Trophoblast cell (in vitro differentiated cells and primary cell): ENCODE measurements around the gene MYOZ3.

ENCODE experiments used
- DNase-seq, 2 donors: peaks; one replicate each; pipeline ENCODE4 v3.0.0-alpha.2; 2016
- H2AFZ ChIP-seq: 2 replicates; pipeline ENCODE4 v1.6.1; 2013; ENCODE audit warnings: low read length, moderate library complexity, mild to moderate bottlenecking; ENCODE audit not compliant: insufficient read depth, poor library complexity
- H2AK5ac ChIP-seq: 2 replicates; pipeline ENCODE4 v1.6.1; 2013; ENCODE audit warnings: mild to moderate bottlenecking, low read length
- H2BK120ac ChIP-seq: 2 replicates; pipeline ENCODE4 v1.6.1; 2013; ENCODE audit warnings: low read length, mild to moderate bottlenecking, moderate library complexity; ENCODE audit not compliant: insufficient read depth, poor library complexity
- H2BK12ac ChIP-seq: 2 replicates; pipeline ENCODE4 v1.6.1; 2013; ENCODE audit warnings: mild to moderate bottlenecking, low read length, moderate library complexity
- H2BK5ac ChIP-seq: 2 replicates; pipeline ENCODE4 v1.6.1; 2013; ENCODE audit warnings: low read length, low read depth, moderate library complexity, mild to moderate bottlenecking; ENCODE audit not compliant: poor library complexity
- H3K14ac ChIP-seq: 2 replicates; pipeline ENCODE4 v1.6.1; 2013; ENCODE audit warnings: mild to moderate bottlenecking, low read length
- H3K18ac ChIP-seq: 2 replicates; pipeline ENCODE4 v1.6.1; 2013; ENCODE audit warnings: mild to moderate bottlenecking, low read length
- H3K23ac ChIP-seq: 2 replicates; pipeline ENCODE4 v1.6.1; 2013; ENCODE audit warnings: low read length
- H3K27ac ChIP-seq: 2 replicates; pipeline ENCODE4 v1.5.1; 2013; ENCODE audit warnings: low read depth, mild to moderate bottlenecking, inconsistent platforms, low read length, moderate library complexity
- H3K27me3 ChIP-seq: 2 replicates; pipeline ENCODE4 v1.6.1; 2013; ENCODE audit warnings: inconsistent platforms, mild to moderate bottlenecking, low read length, moderate library complexity; ENCODE audit not compliant: insufficient read depth
- H3K36me3 ChIP-seq, 2 experiments: 1 replicate in 1 of 2; 2 replicates in 1 of 2; pipeline ENCODE4 v1.6.1; 2013; ENCODE audit warnings: low read length in 2 of 2, mild to moderate bottlenecking in 2 of 2, moderate library complexity in 1 of 2; ENCODE audit not compliant: insufficient read depth in 2 of 2, control insufficient read depth in 1 of 2
- H3K4ac ChIP-seq: 2 replicates; pipeline ENCODE4 v1.6.1; 2013; ENCODE audit warnings: low read depth, mild to moderate bottlenecking, low read length, moderate library complexity
- H3K4me1 ChIP-seq, 2 experiments: 1 replicate in 1 of 2; 2 replicates in 1 of 2; pipeline ENCODE4 v1.6.1; 2013; ENCODE audit warnings: low read length in 2 of 2, mild to moderate bottlenecking in 2 of 2, moderate library complexity in 1 of 2; ENCODE audit not compliant: insufficient read depth in 2 of 2, control insufficient read depth in 1 of 2
- H3K4me2 ChIP-seq: 2 replicates; pipeline ENCODE4 v1.6.1; 2013; ENCODE audit warnings: inconsistent platforms, mild to moderate bottlenecking, low read length, moderate library complexity
- H3K4me3 ChIP-seq: 2 replicates; pipeline ENCODE4 v1.5.1; 2013; ENCODE audit warnings: mild to moderate bottlenecking, low read depth, low read length, inconsistent platforms
- H3K79me1 ChIP-seq: one replicate; pipeline ENCODE4 v1.6.1; 2013; ENCODE audit warnings: low read length
- H3K79me2 ChIP-seq: 2 replicates; pipeline ENCODE4 v1.6.1; 2013; ENCODE audit warnings: low read length, mild to moderate bottlenecking; ENCODE audit not compliant: control insufficient read depth, insufficient read depth, poor library complexity
- H3K9ac ChIP-seq: 2 replicates; pipeline ENCODE4 v1.6.1; 2013; ENCODE audit warnings: mild to moderate bottlenecking, low read length
- H3K9me3 ChIP-seq: 2 replicates; pipeline ENCODE4 v1.6.1; 2013; ENCODE audit warnings: low read depth, mild to moderate bottlenecking, control low read depth, inconsistent platforms, low read length; ENCODE audit not compliant: insufficient read depth
- H4K12ac ChIP-seq: 2 replicates; pipeline ENCODE4 v1.6.1; 2013; ENCODE audit warnings: low read depth, mild to moderate bottlenecking, low read length, moderate library complexity
- H4K8ac ChIP-seq: 2 replicates; pipeline ENCODE4 v1.6.1; 2013; ENCODE audit warnings: low read depth, mild to moderate bottlenecking, low read length, moderate library complexity
- H4K91ac ChIP-seq: one replicate; pipeline ENCODE4 v1.6.1; 2013; ENCODE audit warnings: low read depth, mild to moderate bottlenecking, low read length, moderate library complexity
- WGBS: extraction: QIAGEN DNeasy Blood & Tissue Kit; methylation state at CpG from one replicate; pipeline ENCODE4 v1.1.7; 2013; ENCODE audit warnings: missing lambda C conversion rate; ENCODE audit not compliant: insufficient read length, insufficient coverage; ENCODE audit errors: extremely low coverage; 5-methylcytosine and 5-hydroxymethylcytosine counted together

MYOZ3 gene

GRCh38 chr5:150632305-150633160 is 28.5 kb upstream of the MYOZ3 start:
- no peaks in the 10 kb centered on the region for H3K79me2 ChIP-seq
- H3K23ac ChIP-seq = no peak overlapping the region
- no peak overlapping the region for H4K12ac ChIP-seq
- H4K91ac ChIP-seq = no peak overlapping the region
- peak overlapping the region; percentile 15 for H2AK5ac ChIP-seq
- H2BK120ac ChIP-seq = no peak overlapping the region
- peaks cover 19% of the 10 kb centered on the region for H3K79me1 ChIP-seq
- H3K14ac ChIP-seq = no peak overlapping the region
- no peak overlapping the region for H3K4me3 ChIP-seq
- H3K36me3 ChIP-seq = no peaks in the 10 kb centered on the region
- no peak overlapping the region for H3K18ac ChIP-seq
- no peak overlapping the region for H2BK5ac ChIP-seq
- DNase-seq = peak; percentile 32 to 58
- H4K8ac ChIP-seq = no peak overlapping the region
- no peaks in the 10 kb centered on the region for H3K27me3 ChIP-seq
- no CpG with 5 or more reads among the region's 10 CpGs for WGBS
- no peak overlapping the region for H2BK12ac ChIP-seq
- H3K4me1 ChIP-seq = peaks cover 32 to 35% of the 10 kb centered on the region in 2 experiments
- no peak overlapping the region for H3K9ac ChIP-seq
- no peak overlapping the region for H3K27ac ChIP-seq
- no peaks in the 10 kb centered on the region for H3K9me3 ChIP-seq
- H3K4ac ChIP-seq = no peak overlapping the region
- H3K4me2 ChIP-seq = no peak overlapping the region
- no peak overlapping the region for H2AFZ ChIP-seq

DNA sequence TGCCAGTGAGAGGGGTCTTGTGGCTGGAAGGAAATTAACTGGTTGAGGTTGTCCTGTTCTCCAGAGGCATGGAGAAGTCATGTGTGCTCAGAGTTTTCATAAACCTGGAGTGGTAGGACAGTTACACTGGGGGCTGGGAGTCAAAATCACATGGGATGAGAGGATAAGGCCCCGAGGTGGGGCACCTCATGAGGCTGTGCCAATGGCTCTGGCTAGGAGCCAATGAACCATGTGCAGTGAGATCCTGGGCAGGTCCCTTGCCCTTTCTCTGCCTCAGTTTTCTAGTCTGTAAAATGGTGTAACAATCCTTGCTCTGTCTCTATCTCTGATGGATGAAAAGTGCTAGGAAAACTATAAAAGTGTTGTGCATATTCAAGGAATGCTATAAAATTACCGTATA is 27.6 kb upstream of the MYOZ3 start:
- H3K9me3 ChIP-seq = no peaks in the 10 kb centered on the region
- no peak overlapping the region for H3K18ac ChIP-seq
- H2AK5ac ChIP-seq = no peak overlapping the region
- no peak overlapping the region for H2BK12ac ChIP-seq
- H3K4me1 ChIP-seq = peaks cover 28 to 36% of the 10 kb centered on the region in 2 experiments
- no peak overlapping the region for H2AFZ ChIP-seq
- no peak overlapping the region for H3K4me3 ChIP-seq
- peaks cover 23% of the 10 kb centered on the region for H3K79me1 ChIP-seq
- no peak for DNase-seq
- H3K27ac ChIP-seq = no peak overlapping the region
- no peaks in the 10 kb centered on the region for H3K27me3 ChIP-seq
- no peak overlapping the region for H4K12ac ChIP-seq
- peaks cover under 1% of the 10 kb centered on the region for H3K79me2 ChIP-seq
- H2BK120ac ChIP-seq = peak overlapping the region; percentile 5
- H3K23ac ChIP-seq = no peak overlapping the region
- no CpG with 5 or more reads among the region's 2 CpGs for WGBS
- no peak overlapping the region for H3K14ac ChIP-seq
- no peak overlapping the region for H3K4me2 ChIP-seq
- no peak overlapping the region for H2BK5ac ChIP-seq
- H4K8ac ChIP-seq = no peak overlapping the region
- H4K91ac ChIP-seq = no peak overlapping the region
- H3K9ac ChIP-seq = no peak overlapping the region
- no peak overlapping the region for H3K4ac ChIP-seq
- no peaks in the 10 kb centered on the region for H3K36me3 ChIP-seq

GRCh38 chr5:150636391-150637244 is 24.4 kb upstream of the MYOZ3 start:
- no peak overlapping the region for H3K9ac ChIP-seq
- H4K8ac ChIP-seq = no peak overlapping the region
- peak overlapping the region; percentile 70 for H3K27ac ChIP-seq
- no peaks in the 10 kb centered on the region for H3K27me3 ChIP-seq
- H3K4me2 ChIP-seq = no peak overlapping the region
- H3K4me3 ChIP-seq = no peak overlapping the region
- DNase-seq = no peak
- H3K4me1 ChIP-seq = peaks cover 46 to 48% of the 10 kb centered on the region in 2 experiments
- peaks cover 11% of the 10 kb centered on the region for H3K79me2 ChIP-seq
- no peak overlapping the region for H4K12ac ChIP-seq
- H2BK5ac ChIP-seq = peak overlapping the region; percentile 17
- H3K23ac ChIP-seq = no peak overlapping the region
- no peaks in the 10 kb centered on the region for H3K36me3 ChIP-seq
- H2AFZ ChIP-seq = peak overlapping the region; percentile 64
- H3K18ac ChIP-seq = peak overlapping the region; percentile 62
- peak overlapping the region; percentile 42 for H3K14ac ChIP-seq
- peak overlapping the region; percentile 64 for H2AK5ac ChIP-seq
- H3K4ac ChIP-seq = no peak overlapping the region
- H2BK12ac ChIP-seq = peak overlapping the region; percentile 79
- H4K91ac ChIP-seq = peak overlapping the region; percentile 80
- no peaks in the 10 kb centered on the region for H3K9me3 ChIP-seq
- WGBS = no CpG with 5 or more reads among the region's 6 CpGs
- peaks cover 45% of the 10 kb centered on the region for H3K79me1 ChIP-seq
- H2BK120ac ChIP-seq = peak overlapping the region; percentile 82

DNA sequence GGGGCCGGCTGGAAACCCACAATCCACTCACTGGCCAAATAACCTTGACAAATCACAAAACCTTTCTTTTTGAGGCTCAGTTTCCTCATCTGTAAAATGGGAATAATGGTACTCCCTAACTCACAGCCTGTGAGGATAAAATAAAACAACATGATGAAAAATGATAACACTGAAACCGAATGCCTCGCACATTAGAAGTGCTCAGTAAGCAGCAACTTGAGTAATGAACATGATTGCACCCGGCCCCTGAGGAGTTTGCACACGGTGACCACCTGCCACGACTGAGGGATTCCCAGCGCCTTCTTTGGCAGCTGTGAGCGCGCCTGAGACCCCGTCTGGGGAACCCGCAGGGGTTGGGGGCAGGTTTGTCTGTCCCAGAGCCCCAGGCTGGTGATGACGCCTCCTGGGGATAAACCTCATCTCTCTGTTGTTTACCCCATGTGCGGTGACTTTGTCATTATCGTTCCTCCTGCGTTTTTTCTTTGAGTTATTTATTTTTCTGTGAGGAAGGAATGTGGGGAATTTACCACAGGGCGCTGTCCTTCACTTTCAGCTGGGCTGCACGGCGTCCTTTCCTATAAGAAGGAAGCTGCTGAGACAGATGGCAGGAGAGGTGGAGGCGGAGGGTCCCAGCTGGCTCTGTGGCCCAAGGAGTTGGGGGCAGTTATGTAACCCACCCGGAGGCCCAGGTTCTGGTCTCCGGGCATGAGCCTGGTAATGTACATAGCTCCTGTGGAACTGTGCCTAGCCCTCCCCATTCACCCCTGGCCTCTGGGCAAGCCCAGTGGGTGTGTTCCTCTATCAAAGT is 23.6 kb upstream of the MYOZ3 start:
- Histone ChIP-seq H3K27ac (peak overlapping the region; percentile 70), H2AK5ac (peak overlapping the region; percentile 12), H2BK12ac (peak overlapping the region; percentile 81), H3K79me1 (peaks cover 53% of the 10 kb centered on the region), H3K4me2 (peak overlapping the region; percentile 38), H4K12ac (no peak overlapping the region), H4K8ac (peak overlapping the region; percentile 36), H3K4me3 (no peak overlapping the region), H3K4me1 (peaks cover 54 to 56% of the 10 kb centered on the region in 2 experiments), H3K79me2 (peaks cover 19% of the 10 kb centered on the region), H3K9me3 (no peaks in the 10 kb centered on the region), H3K14ac (peak overlapping the region; percentile 38), H3K9ac (no peak overlapping the region), H4K91ac (peak overlapping the region; percentile 80), H2AFZ (peak overlapping the region; percentile 11), H3K36me3 (no peaks in the 10 kb centered on the region), H3K27me3 (no peaks in the 10 kb centered on the region), H3K23ac (no peak overlapping the region), H3K4ac (peak overlapping the region; percentile 34), H2BK5ac (peak overlapping the region; percentile 82), H3K18ac (peak overlapping the region; percentile 24), H2BK120ac (peak overlapping the region; percentile 85)
- WGBS = no CpG with 5 or more reads among the region's 21 CpGs
- DNase-seq = peak; percentile 92 to 97
